NCI-H2196 treated with DMSO at 0.1 percent for 48 hours (cell line): ENCODE data around the gene SV2B.

Experiments used
- DNase-seq: peaks from one replicate; lab custom pipeline; 2025; ENCODE audit not compliant: unreplicated experiment; lab: John Stamatoyannopoulos, UW

Gene SV2B

GRCh38 chr15:91263632-91264531, 163.8 kb downstream of the SV2B start:
- no peak for DNase-seq

GRCh38 chr15:91264651-91265351, 164.7 kb downstream of the SV2B start:
- DNase-seq, result no peak

- DNase-seq, result no peak
Observed at GRCh38 chr15:91265416-91265940, 165.4 kb downstream of the SV2B start.

- no peak for DNase-seq
Observed at GRCh38 chr15:91268510-91268909, 168.5 kb downstream of the SV2B start.

- no peak for DNase-seq
Observed at GRCh38 chr15:91270747-91271146, 170.7 kb downstream of the SV2B start.

- peak; percentile 7 for DNase-seq
Observed at GRCh38 chr15:91271565-91272153, 171.6 kb downstream of the SV2B start.

- no peak for DNase-seq
Observed at GRCh38 chr15:91275844-91276243, 175.8 kb downstream of the SV2B start.

GRCh38 chr15:91278951-91279350, 178.9 kb downstream of the SV2B start:
- DNase-seq, result no peak

- no peak for DNase-seq
Observed at GRCh38 chr15:91279486-91279885, 179.4 kb downstream of the SV2B start.

GRCh38 chr15:91281947-91282346, 181.9 kb downstream of the SV2B start:
- DNase-seq, result no peak

- DNase-seq, result no peak
Observed at GRCh38 chr15:91282486-91282885, 182.4 kb downstream of the SV2B start.

GRCh38 chr15:91283155-91283554, 183.1 kb downstream of the SV2B start:
- no peak for DNase-seq

- DNase-seq, result no peak
Observed at GRCh38 chr15:91284758-91285466, 184.9 kb downstream of the SV2B start.

GRCh38 chr15:91289324-91289723, 189.3 kb downstream of the SV2B start:
- DNase-seq, result no peak

GRCh38 chr15:91290553-91290952, 190.5 kb downstream of the SV2B start:
- DNase-seq, result no peak

- DNase-seq, result no peak
Observed at GRCh38 chr15:91291673-91292072, 191.6 kb downstream of the SV2B start.

- no peak for DNase-seq
Observed at GRCh38 chr15:91294344-91294743, 194.3 kb downstream of the SV2B start.

GRCh38 chr15:91294795-91295194, 194.7 kb downstream of the SV2B start:
- no peak for DNase-seq

GRCh38 chr15:91298101-91298500, 198.0 kb downstream of the SV2B start:
- DNase-seq, result no peak

GRCh38 chr15:91302588-91303439, 202.8 kb downstream of the SV2B start:
- DNase-seq, result peak; percentile 23
